ENCODE results near the gene CDHR5. TPM values are rescaled to one million over a fixed set of nuclear protein-coding genes. Genes with fewer than 3 reads are reported as not detected.
A peak's percentile ranks its signal among the peaks of the same experiment; 100 is the strongest.

CDHR5 gene
- total RNA-seq, 1 donor from 2014 or later, result not detected

- DNase-seq (no peak), ATAC-seq (ENCODE audit: poor library complexity) (no peak)
- intact Hi-C loops (cut with DNase I), result no loop called here
Measured at GRCh38 chr11:598005-598680, 26.6 kb downstream of the CDHR5 start.

GRCh38 chr11:597166-597725 is 27.5 kb downstream of the CDHR5 start:
- DNase-seq (no peak), ATAC-seq (ENCODE audit: poor library complexity) (no peak)
- intact Hi-C loops (cut with DNase I), result no loop called here

GRCh38 chr11:596374-596773 is 28.4 kb downstream of the CDHR5 start:
- intact Hi-C loops (cut with DNase I), result no loop called here
- ATAC-seq (ENCODE audit: poor library complexity), result no peak
- no peak for DNase-seq

- DNase-seq (no peak), ATAC-seq (ENCODE audit: poor library complexity) (no peak)
- intact Hi-C loops (cut with DNase I), result no loop called here
Measured at GRCh38 chr11:595400-595799, 29.4 kb downstream of the CDHR5 start.

- DNase-seq, result no peak
- no peak for ATAC-seq (ENCODE audit: poor library complexity)
- intact Hi-C loops (cut with DNase I), result no loop called here
Measured at GRCh38 chr11:593347-593746, 31.4 kb downstream of the CDHR5 start.

- ATAC-seq (ENCODE audit: poor library complexity) (no peak), DNase-seq (no peak)
- intact Hi-C loops (cut with DNase I), result no loop called here
Measured at GRCh38 chr11:592918-593317, 31.8 kb downstream of the CDHR5 start.

GRCh38 chr11:592501-592900 is 32.3 kb downstream of the CDHR5 start:
- DNase-seq, result no peak
- ATAC-seq (ENCODE audit: poor library complexity), result no peak
- intact Hi-C loops (cut with DNase I), result no loop called here

- ATAC-seq (ENCODE audit: poor library complexity), result no peak
Measured at GRCh38 chr11:590997-591396, 33.8 kb downstream of the CDHR5 start.

GRCh38 chr11:589798-590197 is 35.0 kb downstream of the CDHR5 start:
- intact Hi-C loops (cut with DNase I), result no loop called here
- DNase-seq (no peak), ATAC-seq (ENCODE audit: poor library complexity) (no peak)

More at GRCh38 chr11:590997-591396, 33.8 kb downstream of the CDHR5 start:
- no peak for DNase-seq
- intact Hi-C loops (cut with DNase I), result no loop called here

GRCh38 chr11:587978-588380 is 36.8 kb downstream of the CDHR5 start:
- ATAC-seq (ENCODE audit: poor library complexity) (peak; percentile 22), DNase-seq (no peak)
- intact Hi-C loops (cut with DNase I), result no loop called here

GRCh38 chr11:587546-587945 is 37.2 kb downstream of the CDHR5 start:
- ATAC-seq (ENCODE audit: poor library complexity) (no peak), DNase-seq (no peak)
- intact Hi-C loops (cut with DNase I), result no loop called here

- no peak for DNase-seq
- intact Hi-C loops (cut with DNase I), result no loop called here
- ATAC-seq (ENCODE audit: poor library complexity), result no peak
Measured at GRCh38 chr11:586376-587316, 38.1 kb downstream of the CDHR5 start.

GRCh38 chr11:584287-584686 is 40.5 kb downstream of the CDHR5 start:
- ATAC-seq (ENCODE audit: poor library complexity), result no peak
- intact Hi-C loops (cut with DNase I), result no loop called here
- no peak for DNase-seq

GRCh38 chr11:581752-582151 is 43.0 kb downstream of the CDHR5 start:
- intact Hi-C loops (cut with DNase I), result no loop called here
- ATAC-seq (ENCODE audit: poor library complexity), result no peak
- DNase-seq, result no peak

- intact Hi-C loops (cut with DNase I), result no loop called here
- peak; percentile 11 for ATAC-seq (ENCODE audit: poor library complexity)
- no peak for DNase-seq
Measured at GRCh38 chr11:581342-581741, 43.4 kb downstream of the CDHR5 start.

- intact Hi-C loops (cut with DNase I), result no loop called here
Measured at GRCh38 chr11:579830-580601, 44.7 kb downstream of the CDHR5 start.

GRCh38 chr11:578276-579035 is 46.3 kb downstream of the CDHR5 start:
- no peak for DNase-seq
- no peak for ATAC-seq (ENCODE audit: poor library complexity)

More at GRCh38 chr11:579830-580601, 44.7 kb downstream of the CDHR5 start:
- ATAC-seq (ENCODE audit: poor library complexity), result no peak
- no peak for DNase-seq

GRCh38 chr11:577611-577894 is 47.2 kb downstream of the CDHR5 start:
- intact Hi-C loops (cut with DNase I), result no loop called here
- no peak for ATAC-seq (ENCODE audit: poor library complexity)
- DNase-seq, result no peak

More at GRCh38 chr11:578276-579035, 46.3 kb downstream of the CDHR5 start:
- intact Hi-C loops (cut with DNase I), result no loop called here
